NCI-H2107 treated with DMSO at 0.1 percent for 48 hours (cell line): ENCODE results near the gene BRF1.
A peak's percentile ranks its signal among the peaks of the same experiment; 100 is the strongest.

ENCODE experiments used
- DNase-seq: peaks from one replicate; lab custom pipeline; 2025; ENCODE audit not compliant: unreplicated experiment; lab: John Stamatoyannopoulos, UW

Gene BRF1

GRCh38 chr14:105267820-105268548 is 32.8 kb downstream of the BRF1 start:
- DNase-seq = no peak

- no peak for DNase-seq
Measured at GRCh38 chr14:105261781-105262180, 39.0 kb downstream of the BRF1 start.

GRCh38 chr14:105260959-105261358 is 39.8 kb downstream of the BRF1 start:
- no peak for DNase-seq

GRCh38 chr14:105258846-105259245 is 42.0 kb downstream of the BRF1 start:
- no peak for DNase-seq

- DNase-seq = no peak
Measured at GRCh38 chr14:105257464-105257863, 43.3 kb downstream of the BRF1 start.

- no peak for DNase-seq
Measured at GRCh38 chr14:105256292-105256960, 44.4 kb downstream of the BRF1 start.

GRCh38 chr14:105255021-105255507 is 45.7 kb downstream of the BRF1 start:
- peak; percentile 33 for DNase-seq

GRCh38 chr14:105253329-105253682 is 47.5 kb downstream of the BRF1 start:
- no peak for DNase-seq

GRCh38 chr14:105252552-105253328 is 48.1 kb downstream of the BRF1 start:
- DNase-seq = no peak

- DNase-seq = no peak
Measured at GRCh38 chr14:105251920-105252319, 48.9 kb downstream of the BRF1 start.

- DNase-seq = no peak
Measured at GRCh38 chr14:105250986-105251385, 49.8 kb downstream of the BRF1 start.

GRCh38 chr14:105250008-105250366 is 50.8 kb downstream of the BRF1 start:
- DNase-seq = no peak

GRCh38 chr14:105249182-105250007 is 51.4 kb downstream of the BRF1 start:
- DNase-seq = no peak

GRCh38 chr14:105248368-105249181 is 52.2 kb downstream of the BRF1 start, which contains the start of gene BTBD6:
BTBD6 (plus strand) TSS chr14:105248533; CDS start chr14:105248712, 179 bp downstream.
- peak; percentile 71 for DNase-seq

- DNase-seq = no peak
Measured at GRCh38 chr14:105247715-105248367, 53.0 kb downstream of the BRF1 start.

GRCh38 chr14:105247026-105247425 is 53.8 kb downstream of the BRF1 start:
- DNase-seq = no peak

- DNase-seq = no peak
Measured at GRCh38 chr14:105244334-105244733, 56.5 kb downstream of the BRF1 start.

GRCh38 chr14:105241641-105242040 is 59.2 kb downstream of the BRF1 start:
- no peak for DNase-seq

- no peak for DNase-seq
Measured at GRCh38 chr14:105240811-105241576, 59.8 kb downstream of the BRF1 start.
